ENCODE results near the gene RELL1.

The RELL1 gene, protein sequence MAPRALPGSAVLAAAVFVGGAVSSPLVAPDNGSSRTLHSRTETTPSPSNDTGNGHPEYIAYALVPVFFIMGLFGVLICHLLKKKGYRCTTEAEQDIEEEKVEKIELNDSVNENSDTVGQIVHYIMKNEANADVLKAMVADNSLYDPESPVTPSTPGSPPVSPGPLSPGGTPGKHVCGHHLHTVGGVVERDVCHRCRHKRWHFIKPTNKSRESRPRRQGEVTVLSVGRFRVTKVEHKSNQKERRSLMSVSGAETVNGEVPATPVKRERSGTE

DNA sequence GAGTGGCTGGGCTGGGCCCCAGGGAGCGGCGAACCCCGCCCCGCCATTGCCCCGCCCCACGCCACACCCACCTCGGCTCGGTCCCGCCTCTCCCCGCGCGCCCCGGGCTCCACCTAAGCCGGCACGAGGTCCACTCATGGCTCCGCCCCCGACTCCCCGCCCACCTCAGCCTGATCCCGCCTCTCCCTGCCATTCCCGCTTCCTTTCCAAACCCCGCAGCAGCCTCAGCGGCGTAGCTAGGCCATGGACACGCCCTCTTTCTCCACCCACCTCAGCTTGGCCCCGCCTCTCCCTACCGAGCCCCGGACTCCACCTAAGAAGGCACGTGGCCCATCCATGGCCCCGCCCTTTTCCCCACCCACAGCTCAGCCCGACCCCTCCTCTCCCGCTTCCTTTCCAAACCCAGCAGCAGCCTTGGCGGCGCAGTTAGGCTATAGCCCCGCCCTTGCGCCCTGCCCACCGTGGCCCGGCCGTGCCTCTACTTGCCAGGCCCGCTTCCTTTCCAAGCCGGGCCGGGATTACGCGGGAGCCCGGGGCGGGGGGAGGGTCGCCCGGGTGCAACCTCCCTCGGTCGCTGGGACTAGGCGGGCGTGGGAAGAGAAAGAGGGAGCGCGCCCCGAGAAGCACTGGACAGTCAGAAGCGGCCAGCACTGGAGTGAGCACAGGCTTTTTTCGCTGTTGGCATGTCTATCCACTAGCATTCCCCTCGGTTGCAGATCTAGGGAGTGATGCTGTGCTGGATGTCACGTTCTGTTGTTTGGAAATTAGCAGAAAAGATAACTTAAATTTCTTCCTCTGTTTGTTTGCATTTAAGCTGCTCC is at the start of gene RELL1:
RELL1 (minus strand) TSS at position 4 of the 821 bp plus-strand sequence. CDS start 89 bp downstream, outside the sequence.
- DNase-seq = peak; percentile 82 to 92

DNA sequence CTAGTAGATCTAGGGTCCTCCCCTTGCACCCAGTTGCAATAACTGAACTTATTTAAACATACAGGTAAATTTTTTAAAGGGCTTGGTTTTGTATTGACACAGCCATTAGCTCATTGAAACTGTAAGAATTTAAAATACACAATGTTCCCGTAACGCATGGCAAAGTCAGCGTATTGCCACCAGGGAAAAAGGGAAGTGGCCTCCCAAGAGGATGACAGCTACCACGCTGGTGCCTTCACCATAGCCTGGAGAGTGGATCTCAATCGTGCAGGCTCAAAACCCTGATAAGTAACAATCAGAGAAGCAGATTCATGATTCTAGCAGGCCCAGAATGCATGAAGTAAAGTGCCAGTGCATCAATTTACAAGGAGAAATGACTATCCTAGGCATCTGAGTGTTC is 49.4 kb upstream of the RELL1 start:
- no peak for DNase-seq

DNA sequence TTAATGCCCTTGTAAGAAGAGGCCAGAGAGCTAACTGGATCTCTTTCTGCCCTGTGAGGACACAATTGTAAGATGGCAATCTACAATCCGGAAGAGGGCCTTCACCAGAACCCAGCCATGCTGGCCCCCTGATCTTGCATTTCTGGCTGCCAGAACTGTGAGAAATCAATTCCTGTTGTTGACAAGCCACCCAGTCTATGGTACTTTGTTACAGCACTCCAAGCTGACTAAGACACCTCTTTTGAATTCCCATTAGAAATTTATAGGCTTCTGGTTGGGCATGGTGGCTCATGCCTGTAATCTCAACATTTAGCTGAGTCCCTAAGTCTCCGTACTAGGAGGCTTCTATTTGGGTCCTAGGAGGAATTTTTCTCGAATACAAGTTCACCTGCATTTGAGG is 48.8 kb upstream of the RELL1 start:
- no peak for DNase-seq

DNA sequence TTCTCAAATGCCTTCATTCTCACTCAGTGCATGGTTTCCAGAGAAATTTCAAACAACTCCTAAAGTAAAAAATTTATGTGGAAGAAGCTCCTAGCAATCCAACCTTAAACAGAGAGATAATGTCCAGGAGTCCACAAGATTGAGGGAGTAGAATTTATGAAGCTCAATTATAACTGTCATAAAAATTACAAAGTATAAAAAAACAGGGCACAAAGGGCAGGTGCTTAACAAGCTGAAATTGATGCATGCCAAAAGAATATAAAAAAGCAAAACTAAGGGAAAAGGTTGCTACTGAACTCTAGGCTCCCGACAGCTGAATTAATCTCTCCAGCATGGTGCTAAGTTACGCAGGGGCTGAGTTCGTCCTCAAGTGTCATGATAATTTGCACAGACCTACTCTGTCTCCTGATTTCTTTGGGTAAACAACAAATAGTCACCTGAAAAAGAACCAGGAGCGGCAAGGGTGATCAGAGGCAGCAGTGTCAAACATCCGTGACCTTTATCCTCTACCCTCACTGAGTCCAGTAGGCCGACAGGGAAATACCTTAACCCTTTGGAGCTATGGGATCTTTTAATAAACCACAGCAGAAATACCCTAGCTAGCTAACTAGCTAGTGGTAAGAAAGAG is 47.2 kb upstream of the RELL1 start:
- no peak for DNase-seq

DNA sequence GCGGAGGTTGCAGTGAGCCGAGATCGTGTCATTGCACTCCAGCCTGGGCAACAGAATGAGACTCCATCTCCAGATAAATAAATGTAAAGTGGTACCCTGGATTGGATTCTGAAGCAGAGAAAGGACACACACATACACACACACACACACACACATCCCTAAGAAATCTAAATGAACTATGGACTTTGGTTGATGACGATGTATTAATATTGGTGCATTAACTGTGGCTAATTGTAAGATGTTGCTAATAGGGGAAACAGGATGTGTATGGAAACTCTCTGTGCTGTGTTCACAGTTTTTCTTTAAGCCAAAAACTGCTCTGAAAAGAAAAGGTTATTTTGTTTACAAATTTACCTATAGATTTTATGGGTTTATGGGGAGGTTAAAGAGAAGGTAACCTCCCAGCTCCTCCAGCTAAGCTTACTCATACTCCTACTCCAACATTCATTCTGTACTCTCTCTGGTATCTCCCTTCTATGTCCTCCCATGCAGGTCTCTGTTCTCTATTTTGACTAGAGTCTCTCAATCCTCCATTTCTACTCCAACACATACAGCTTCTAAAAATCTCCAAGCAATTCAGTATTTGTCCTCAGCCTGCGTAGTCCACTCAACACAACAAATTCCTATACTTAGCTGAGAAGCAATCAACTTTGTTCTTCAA is 46.5 kb upstream of the RELL1 start:
- no peak for DNase-seq

DNA sequence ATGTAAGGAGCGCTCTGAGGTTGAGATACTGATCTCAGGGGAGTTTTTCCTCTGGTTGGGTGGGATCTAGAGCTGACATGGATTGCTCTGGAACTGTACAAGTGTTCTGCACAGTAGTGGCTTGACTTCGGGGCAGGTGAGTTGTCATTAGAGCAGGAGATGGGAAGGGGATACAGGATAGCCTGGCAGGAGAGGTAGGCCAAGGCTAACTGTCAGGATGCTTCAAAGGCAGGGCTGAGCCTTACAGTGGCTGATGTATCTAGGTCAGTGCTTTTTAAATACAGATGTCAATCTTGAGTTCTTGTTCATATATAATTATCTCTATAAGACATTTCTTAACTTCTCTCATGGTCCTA is 43.5 kb upstream of the RELL1 start:
- DNase-seq = no peak

DNA sequence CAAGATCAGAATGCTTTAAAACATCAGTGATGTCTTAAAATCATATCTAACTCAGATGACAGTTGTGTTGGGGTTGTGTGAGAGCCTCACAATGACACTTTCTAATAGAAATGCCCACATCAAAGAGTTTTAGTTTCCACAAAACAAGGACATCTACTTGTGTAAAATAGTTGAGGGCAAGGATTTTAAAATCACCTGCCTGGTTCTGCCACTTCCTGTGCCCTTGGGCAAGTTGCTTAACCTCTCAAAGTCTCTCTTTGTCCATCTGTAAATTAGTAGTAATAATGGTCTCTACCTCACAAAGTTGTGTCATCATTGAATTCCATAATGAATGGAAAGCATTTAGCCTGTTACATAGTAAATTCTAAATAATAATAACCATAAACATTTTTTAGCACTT is 41.9 kb upstream of the RELL1 start:
- no peak for DNase-seq

DNA sequence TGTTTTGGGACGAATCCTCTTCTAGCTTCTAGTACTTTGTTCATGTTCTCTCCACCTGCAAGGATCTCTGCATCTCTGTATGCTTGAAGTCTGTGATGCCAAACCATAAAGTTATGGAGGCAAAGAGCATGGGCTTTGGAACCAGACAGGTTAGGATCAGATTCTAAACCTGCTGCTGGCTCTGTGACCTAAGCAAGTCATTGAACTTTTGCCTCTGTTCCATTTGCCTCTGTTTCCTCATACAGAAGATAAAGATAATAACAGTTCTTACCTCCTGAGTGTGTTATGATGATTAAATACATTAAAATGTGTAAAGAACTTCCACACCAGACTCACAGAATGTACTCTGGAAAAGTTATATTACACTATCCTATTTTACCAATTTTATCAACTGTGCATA is 41.5 kb upstream of the RELL1 start:
- no peak for DNase-seq

DNA sequence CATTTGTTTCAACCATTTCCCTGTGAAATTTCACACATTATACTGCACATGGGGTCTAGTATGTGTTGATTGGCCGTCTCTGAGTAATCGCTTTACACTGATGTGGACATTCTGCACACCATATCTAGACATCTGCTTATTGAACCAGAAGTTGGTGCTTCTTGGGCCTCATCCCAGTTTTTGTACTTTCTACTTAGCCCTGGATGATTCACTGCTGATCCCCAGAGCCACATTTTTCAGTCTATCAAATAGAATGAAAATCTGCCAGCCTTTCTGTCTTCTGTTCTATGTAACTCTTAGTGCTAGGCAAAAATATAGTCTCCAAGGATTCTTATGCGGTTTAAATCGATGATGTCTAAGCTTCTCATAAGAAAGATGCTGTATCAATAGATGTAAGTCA is 40.5 kb upstream of the RELL1 start:
- no peak for DNase-seq

DNA sequence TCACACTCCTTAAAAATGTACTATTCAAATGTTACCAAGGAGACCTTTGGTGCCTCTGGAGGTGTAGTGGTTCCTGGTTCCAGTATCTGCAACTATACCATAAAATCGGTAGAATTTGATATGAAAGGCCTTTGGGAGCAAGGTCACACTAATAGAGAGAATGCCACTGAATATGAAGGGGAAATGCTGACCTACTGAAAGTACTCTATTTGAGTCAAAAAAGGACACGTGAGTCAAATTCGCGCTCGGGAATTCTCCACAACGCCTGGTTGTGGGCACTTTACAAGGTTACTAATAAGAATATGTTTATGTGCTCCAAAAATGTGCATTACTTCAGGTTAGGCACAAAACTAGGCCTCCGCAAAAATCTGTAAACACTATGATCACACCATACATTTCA is 39.5 kb upstream of the RELL1 start:
- no peak for DNase-seq

DNA sequence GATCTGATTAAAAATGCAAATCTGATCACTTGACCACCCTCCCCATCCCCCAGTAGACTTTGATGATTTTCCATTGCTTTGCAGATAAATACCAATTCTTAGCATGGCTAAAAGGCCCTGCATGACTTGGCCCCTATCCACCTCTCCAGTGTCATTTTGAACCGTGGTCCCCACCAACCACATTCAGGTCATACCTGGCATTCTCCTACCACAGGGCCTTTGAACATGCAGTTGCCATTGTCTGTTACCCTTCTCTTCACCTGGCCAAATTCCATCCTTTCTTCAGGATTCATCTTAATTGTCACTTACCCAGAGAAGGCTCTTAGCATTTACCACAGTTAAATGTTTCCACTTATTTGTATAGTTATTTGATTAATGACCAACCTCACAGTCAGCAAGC is 36.9 kb upstream of the RELL1 start:
- no peak for DNase-seq

DNA sequence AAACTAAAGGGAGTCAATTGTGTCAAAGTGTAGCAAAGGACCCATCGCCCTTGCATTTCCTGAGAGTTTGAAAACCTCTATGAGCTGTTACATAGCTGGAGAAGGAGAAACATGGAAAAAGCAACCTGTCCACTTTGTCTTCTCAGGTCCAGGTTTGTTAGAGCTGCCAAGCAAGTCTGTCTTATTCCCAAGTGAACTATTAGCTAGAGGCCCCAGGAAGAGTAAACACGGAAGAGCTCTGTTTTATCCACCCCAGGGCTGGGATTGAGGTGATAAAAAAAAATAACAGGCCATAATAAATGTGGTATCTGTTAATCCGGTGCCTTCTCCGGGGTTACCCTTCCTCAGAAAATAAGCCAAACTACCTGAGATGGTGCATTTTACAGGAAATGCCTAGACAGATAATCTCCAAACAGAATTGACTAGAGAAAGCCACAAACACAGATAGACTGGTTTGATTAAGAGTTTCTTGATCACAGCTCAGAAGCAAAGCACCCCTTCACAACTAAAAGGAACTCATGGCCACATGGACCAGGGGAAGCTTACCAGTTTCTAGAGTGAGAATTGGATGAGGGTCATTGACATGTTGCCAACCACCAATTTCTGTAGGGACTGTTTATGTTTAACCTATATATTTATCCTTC is 35.9 kb upstream of the RELL1 start:
- DNase-seq = no peak

DNA sequence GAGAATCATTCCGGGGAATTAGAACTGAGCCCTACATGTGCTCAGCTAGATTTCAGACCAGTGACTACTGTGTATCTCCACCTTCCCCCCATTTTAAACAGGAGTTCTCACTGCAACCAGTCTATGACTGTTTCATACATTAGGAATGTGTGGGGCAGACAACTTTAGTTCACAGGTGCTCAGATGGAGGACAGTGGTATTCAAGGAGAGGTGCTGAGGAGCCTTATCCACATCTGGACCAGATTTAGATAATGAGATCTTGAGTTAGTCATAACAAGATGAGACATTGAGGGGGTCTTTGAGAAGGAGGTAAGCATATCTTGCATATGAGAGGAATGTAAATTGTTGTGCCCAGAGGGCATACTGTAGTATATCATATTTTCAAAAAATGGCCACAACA is 32.8 kb upstream of the RELL1 start:
- no peak for DNase-seq

DNA sequence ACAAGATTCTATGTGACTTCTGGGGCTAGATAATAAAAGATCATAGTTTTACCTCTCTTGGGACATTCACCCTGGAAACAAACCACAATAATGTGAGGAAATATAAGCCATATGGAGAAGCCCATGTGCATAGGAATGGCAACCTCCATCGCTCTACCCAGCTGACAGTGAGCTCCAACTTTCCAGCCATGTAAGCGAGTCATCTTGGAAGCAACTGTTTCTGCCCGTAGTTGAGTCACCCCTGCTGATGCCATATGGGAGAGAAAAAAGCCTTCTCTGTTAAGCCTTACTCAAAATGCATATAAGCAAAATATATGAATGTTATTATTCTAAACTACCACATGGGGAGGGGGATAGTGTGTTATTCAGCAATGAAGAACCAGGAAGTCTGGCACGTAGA is 31.4 kb upstream of the RELL1 start:
- DNase-seq = no peak

DNA sequence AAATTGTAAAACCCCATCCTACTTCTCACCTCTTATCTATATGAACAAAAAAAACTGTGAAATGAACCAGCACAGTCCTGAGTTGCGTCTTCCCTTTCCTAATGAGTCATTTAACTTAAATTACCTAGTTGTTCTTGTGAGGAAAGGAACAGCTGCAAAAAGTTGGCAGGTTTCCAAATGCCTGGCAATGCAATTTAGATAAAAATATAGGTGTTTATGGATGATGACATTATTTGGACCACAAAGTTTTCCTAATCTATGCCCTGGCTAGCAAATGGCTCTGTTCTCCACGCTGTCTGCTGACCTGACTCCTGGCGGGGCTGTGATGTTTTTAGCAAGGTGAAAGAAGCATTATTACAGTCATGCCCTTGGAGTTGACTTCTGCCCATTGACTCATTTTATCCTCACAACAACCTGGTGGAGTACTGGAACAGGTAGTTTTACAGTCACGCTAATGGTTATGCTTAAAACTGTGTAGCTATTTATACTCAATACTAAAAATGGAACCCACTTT is 29.8 kb upstream of the RELL1 start:
- no peak for DNase-seq

DNA sequence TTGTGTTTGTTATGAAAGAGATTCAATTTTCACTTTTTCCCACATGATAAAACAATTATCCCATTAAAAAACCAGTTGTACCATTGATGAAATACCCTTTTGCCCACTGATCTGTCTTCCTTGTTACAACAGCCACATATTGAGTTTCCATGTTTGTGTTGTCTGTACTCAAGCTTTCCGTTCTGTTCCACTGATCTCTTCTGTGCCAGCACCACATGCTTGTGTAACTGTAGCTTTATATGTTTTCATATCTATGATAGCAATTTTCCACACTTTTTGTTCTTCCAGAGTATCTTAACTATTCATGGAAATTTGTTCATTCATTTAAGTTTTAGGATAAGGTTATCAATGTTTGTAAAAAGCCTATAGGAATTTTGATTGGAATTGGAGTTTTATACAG is 24.3 kb upstream of the RELL1 start:
- no peak for DNase-seq

DNA sequence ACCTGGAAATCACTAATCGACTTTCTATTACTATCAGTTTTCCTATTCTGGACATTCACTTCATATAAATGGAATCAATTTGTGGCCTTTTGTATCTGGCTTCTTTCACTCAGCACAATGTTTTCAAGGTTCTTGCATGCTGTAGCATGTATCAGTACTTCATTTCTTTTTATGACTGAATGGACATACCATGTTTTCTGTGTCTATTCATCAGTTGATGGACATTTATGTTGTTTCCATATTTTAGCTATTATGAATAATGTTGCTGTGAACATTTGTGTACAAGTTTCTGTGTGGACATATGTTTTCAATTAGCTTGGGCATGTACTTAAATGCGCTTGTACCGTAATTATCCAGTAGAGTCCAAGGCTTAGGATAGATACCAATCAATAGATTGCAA is 19.9 kb upstream of the RELL1 start:
- DNase-seq = no peak

DNA sequence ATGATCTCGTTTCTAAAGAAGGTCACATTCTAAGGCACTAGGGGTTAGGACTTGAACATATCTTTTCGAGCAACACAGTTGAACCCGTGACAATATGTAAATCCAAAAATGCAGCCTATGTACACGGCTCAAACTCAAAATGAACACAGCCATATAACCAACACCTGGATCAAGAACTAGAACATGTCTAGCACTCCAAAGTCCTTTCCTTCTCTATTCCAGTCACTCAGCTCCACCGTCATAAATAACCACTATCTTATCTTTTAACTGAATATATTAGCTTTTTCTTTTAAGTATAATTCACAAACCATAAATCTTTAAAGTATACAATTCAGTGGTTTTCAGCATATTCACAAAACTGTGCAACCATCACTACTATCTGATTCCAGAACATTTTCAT is 19.4 kb upstream of the RELL1 start:
- DNase-seq = no peak

DNA sequence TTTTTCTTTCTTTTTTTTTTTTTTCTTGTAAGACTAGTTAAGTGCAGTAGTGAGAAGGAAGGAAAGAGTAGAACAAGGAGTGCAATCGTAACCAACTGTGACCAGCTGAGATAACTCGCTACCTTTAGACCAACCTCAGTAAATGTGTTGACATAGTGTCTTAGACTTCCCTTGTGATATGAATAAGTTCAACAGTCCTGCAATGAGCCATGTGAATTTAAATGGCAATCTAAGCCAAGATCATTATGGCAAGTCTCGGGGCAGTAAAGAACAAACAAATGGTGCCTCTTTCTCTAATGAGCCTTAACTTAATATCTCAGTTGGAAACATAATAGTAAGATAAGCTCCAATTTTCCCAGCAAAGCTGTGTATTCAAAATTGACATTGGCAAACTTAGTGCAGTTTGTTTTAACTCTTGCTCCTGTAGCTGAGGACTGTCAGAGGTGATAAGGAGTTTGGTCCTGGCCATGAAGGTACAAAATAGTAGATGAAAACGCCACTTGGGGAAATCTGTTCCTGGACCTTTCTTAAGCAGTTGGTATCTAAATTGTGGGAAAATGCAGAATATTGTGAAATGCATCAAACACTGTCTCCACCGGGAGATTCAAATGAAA is 13.8 kb upstream of the RELL1 start:
- no peak for DNase-seq

DNA sequence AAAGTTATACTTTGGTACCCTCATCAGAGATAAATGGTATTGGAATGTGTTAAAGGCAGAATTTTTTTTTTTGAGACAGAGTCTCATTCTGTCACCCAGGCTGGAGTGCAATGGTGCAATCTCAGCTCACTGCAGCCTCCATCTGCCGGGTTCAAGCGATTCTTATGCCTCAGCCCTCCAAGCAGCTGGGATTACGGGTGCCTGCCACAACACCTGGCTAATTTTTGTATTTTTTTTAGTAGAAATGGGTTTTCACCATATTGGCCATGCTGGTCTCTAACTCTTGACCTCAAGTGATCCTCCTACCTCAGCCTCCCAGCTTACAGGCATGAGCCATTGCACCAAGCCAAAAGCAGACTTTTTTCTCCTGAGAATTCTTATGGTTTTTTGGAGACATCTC is 11.4 kb upstream of the RELL1 start:
- DNase-seq = no peak

DNA sequence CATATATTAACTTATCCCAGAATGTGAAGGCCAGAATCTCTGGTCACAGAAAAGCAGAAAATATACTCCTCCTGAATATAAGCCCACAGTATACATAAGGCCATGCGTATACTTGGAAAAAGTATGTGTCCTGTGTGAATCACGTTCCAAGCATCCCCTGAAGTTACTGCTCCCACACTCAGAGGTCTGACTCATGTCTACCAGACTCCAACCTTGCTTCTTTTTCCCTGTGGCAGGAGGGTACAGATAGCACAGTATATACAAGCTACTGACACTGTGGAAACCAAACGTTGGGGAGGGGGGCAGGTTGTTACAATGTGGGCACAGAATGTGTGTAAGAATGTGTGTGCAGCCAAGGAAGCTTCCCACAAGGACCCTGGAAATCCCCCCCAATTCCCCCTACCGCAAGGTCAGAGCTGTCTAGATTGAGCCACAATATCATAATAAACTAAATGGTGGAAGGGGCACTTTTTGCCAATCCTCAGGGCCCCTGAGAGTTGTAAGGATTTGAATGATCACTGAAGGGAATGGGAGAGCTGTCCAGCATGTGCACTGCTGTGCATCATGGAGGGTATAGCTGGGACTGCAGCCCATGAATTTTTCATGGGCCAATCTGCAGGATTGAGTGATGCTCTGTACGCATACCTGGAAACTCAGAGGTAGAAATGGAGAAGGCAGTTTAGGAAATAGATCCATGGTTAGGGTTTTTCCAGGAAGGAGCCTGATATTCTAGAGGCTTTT is 7.4 kb upstream of the RELL1 start:
- DNase-seq = no peak

DNA sequence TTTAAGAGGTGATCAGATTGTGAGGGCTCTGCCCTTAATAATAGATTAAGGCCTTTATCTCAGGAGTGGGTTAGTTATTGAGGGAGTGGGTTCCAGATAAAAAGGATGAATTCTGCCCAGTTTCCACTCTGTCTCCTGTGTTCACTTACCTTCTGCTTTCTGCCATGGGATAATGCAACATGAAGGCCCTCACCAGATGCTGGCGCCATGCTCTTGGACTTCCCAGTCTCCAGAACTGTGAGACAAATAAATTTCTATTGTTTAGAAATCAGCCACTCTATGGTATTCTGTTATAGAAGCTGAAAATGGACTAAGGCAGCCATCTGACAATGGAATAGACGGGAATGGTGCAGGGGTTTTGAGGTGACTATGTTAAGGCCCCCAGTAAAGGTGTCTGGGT is 6.9 kb upstream of the RELL1 start:
- DNase-seq = no peak
